Measurements from ENCODE around the gene CYRIA. TPM values are rescaled to one million over a fixed set of nuclear protein-coding genes. Genes with fewer than 3 reads are reported as not detected.
A peak's percentile ranks its signal among the peaks of the same experiment; 100 is the strongest.

The CYRIA gene
- total RNA-seq, 4 donors from 2014 or later: 4.4 to 29.6 (median 8.1) TPM

GRCh38 chr2:16645088-16645487, 20.5 kb downstream of the CYRIA start:
- Histone ChIP-seq H3K4me1 (peaks cover 9 to 19% of the 10 kb centered on the region in 2 donors), H3K27me3 (no peaks in the 10 kb centered on the region), H3K4me3 (no peak overlapping the region), H3K9me3 (no peaks in the 10 kb centered on the region), H3K36me3 (no peaks in the 10 kb centered on the region), H3K27ac (no peak overlapping the region)
- TF ChIP-seq CTCF (IDR thresholded peaks at IDR 0.05) (no peak), POLR2A (IDR thresholded peaks at IDR 0.05) (no peak)
- DNase-seq: no peak
- intact Hi-C loops (cut with DNase I; ENCODE audit: low total_unique reads): no loop called here

DNA sequence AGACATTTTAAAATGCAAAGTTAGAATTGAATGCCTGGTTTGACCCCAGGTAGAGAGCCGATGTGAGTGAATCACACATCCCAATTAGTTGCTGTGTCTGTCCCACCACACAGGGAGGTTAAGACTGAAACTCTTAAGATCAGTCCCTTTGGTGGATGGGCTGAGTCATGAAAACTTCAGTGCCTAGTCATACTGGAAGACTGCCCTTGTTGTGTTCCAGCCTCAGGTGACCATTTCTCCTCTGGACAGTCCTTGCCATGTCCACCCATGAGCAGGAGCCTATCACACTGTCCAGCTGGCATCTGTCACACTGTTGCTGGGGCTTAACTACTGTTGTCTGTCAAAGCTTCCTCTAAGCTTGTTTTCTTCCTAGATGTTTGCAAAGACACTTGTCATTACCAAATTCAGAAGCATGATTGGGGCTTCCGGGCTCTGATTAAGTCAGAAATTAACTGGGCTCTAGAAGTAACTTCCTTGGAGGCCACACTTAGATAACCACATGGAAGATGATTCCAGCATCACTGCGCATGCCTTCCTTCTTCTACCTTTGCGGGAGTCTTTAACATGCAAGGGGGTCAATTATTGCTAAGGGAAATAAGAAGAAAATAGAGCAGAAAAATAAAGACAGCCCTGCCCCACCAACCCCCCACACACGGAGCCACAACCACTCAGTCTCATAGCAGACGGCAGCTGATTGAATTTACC, 21.3 kb downstream of the CYRIA start:
- H3K4me3 ChIP-seq: no peak overlapping the region
- peaks cover 12 to 19% of the 10 kb centered on the region in 2 donors for H3K4me1 ChIP-seq
- H3K9me3 ChIP-seq: no peaks in the 10 kb centered on the region
- no peaks in the 10 kb centered on the region for H3K36me3 ChIP-seq
- intact Hi-C loops (cut with DNase I; ENCODE audit: low total_unique reads): no loop called here
- H3K27me3 ChIP-seq: no peaks in the 10 kb centered on the region
- H3K27ac ChIP-seq: no peak overlapping the region
- TF ChIP-seq CTCF (IDR thresholded peaks at IDR 0.05) (no peak), POLR2A (IDR thresholded peaks at IDR 0.05) (no peak)
- no peak for DNase-seq

DNA sequence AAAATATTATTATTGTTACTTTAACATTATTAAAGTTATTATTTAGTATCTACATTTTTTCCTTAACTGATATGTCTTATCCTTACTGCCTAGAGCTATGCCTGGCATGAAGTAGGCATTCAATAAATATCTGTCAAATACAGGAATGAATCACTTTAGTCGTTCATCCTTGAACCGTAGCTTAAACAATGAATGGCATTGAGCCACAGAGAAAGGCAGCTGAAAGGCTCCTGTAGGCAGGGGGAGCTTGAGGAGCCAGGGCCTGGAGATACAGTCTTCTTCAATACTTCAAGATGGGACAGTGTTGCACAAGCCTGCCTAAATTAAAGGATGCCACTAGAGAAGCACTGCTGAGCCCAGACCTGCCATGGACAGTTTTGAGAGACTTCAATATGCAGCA, 22.5 kb downstream of the CYRIA start:
- no peak for TF ChIP-seq CTCF (IDR thresholded peaks at IDR 0.05)
- no peak for TF ChIP-seq POLR2A (IDR thresholded peaks at IDR 0.05)
- Histone ChIP-seq H3K27me3 (no peaks in the 10 kb centered on the region), H3K4me3 (no peak overlapping the region), H3K4me1 (peaks cover 12 to 19% of the 10 kb centered on the region in 2 donors), H3K36me3 (no peaks in the 10 kb centered on the region), H3K27ac (no peak overlapping the region), H3K9me3 (no peaks in the 10 kb centered on the region)
- intact Hi-C loops (cut with DNase I; ENCODE audit: low total_unique reads): no loop called here
- no peak for DNase-seq

DNA sequence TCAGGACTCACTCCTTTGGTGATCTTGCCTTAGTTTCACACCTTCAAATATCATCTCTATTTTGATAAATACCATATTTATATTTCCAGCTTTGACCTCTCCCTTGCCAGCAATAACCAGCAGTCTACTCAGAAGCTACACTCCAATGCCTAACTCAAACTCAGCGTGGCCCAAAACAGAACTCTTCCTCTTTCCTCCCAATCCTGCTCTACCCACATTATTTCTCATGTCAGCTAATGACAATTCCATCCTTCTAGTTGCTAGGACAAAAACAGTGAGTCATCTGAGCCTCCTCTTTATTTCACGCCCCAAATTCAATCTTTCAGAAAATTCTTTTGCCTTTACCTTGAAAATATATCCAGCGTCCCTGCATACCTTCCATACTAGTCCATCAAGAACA, 23.5 kb downstream of the CYRIA start:
- no peak for TF ChIP-seq POLR2A (IDR thresholded peaks at IDR 0.05)
- TF ChIP-seq CTCF (IDR thresholded peaks at IDR 0.05): no peak
- no peaks in the 10 kb centered on the region for H3K9me3 ChIP-seq
- peaks cover 12 to 19% of the 10 kb centered on the region in 2 donors for H3K4me1 ChIP-seq
- no peaks in the 10 kb centered on the region for H3K27me3 ChIP-seq
- H3K27ac ChIP-seq: peak overlapping the region in 1 of 2 donors; percentile 10
- H3K4me3 ChIP-seq: no peak overlapping the region
- H3K36me3 ChIP-seq: no peaks in the 10 kb centered on the region
- DNase-seq: no peak
- intact Hi-C loops (cut with DNase I; ENCODE audit: low total_unique reads): no loop called here

DNA sequence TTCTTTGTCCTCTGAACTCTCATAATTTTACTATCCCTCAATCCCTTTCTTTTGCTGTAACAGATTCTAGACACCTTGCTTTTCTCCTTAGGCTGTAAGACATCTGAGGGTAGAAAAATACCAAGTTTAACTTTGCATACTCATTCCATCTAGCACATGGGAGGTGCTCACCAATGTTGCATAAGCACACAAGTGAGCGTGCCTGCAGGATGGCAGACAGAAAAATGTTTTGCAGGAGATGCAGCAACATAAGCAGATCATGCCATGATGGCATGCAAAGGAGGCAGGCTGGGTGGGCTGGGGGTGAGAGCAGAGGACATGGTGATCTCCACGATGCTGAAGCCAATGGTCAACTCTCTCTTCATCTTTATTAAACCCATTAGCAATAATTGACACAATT, 24.1 kb downstream of the CYRIA start:
- H3K27ac ChIP-seq: peak overlapping the region; percentile 28 to 58
- H3K27me3 ChIP-seq: no peaks in the 10 kb centered on the region
- peaks cover 12 to 19% of the 10 kb centered on the region in 2 donors for H3K4me1 ChIP-seq
- TF ChIP-seq CTCF (IDR thresholded peaks at IDR 0.05) (no peak), POLR2A (IDR thresholded peaks at IDR 0.05) (no peak)
- DNase-seq: no peak
- H3K9me3 ChIP-seq: no peaks in the 10 kb centered on the region
- no peak overlapping the region for H3K4me3 ChIP-seq
- no peaks in the 10 kb centered on the region for H3K36me3 ChIP-seq
- intact Hi-C loops (cut with DNase I; ENCODE audit: low total_unique reads): no loop called here
